Prostate gland (tissue), 2 donors: ENCODE results near the gene DNAJC30. TPM values are rescaled to one million over a fixed set of nuclear protein-coding genes. Genes with fewer than 3 reads are reported as not detected.

Experiments used
- DNase-seq: peaks from one replicate; pipeline ENCODE4 v3.0.0-alpha.2; 2019; ENCODE audit warnings: low spot score
- H3K27ac ChIP-seq, 2 donors: fragments of 200-600 bp; sonication (generic); 2 replicates each; pipeline ENCODE4 v1.5.1; 2017 to 2019
- H3K27me3 ChIP-seq: fragments of 200-600 bp; sonication (generic); replicated peaks from 2 replicates; pipeline ENCODE4 v1.5.1; 2019; ENCODE audit not compliant: insufficient read depth
- H3K36me3 ChIP-seq, 2 donors: fragments of 200-600 bp; sonication (generic); 1 replicate in 1 of 2; 2 replicates in 1 of 2; pipeline versions ENCODE4 v1.5.1 to v1.8.1; 2017 to 2019
- H3K4me1 ChIP-seq: fragments of 200-600 bp; sonication (generic); replicated peaks from 2 replicates; pipeline ENCODE4 v1.5.1; 2019
- H3K4me3 ChIP-seq, 2 donors: fragments of 200-600 bp; sonication (generic); 2 replicates each; pipeline ENCODE4 v1.5.1; 2017 to 2019
- H3K9me3 ChIP-seq: fragments of 200-600 bp; sonication (generic); 2 replicates; pipeline ENCODE4 v1.5.1; 2017
- CTCF ChIP-seq, 4 experiments: fragments of 200-600 bp in 2 of 4; fragments of 450-650 bp in 2 of 4; sonication (generic) in 2 of 4; IDR thresholded peaks; 1 replicate in 3 of 4; 2 replicates in 1 of 4; pipeline ENCODE4 v1.5.1; 2016 to 2019; ENCODE audit warnings: antibody characterized with exemption in 4 of 4, mild to moderate bottlenecking in 2 of 4, moderate library complexity in 2 of 4
- POLR2A ChIP-seq: fragments of 450-650 bp; IDR thresholded peaks from one replicate; pipeline ENCODE4 v1.6.1; 2016; ENCODE audit warnings: antibody characterized with exemption, mild to moderate bottlenecking
- POLR2AphosphoS5 ChIP-seq: sonication (generic); formaldehyde crosslinking; IDR thresholded peaks from one replicate; pipeline ENCODE4 v1.6.1; 2017; ENCODE audit warnings: antibody characterized with exemption
- WGBS: methylation state at CpG from one replicate; pipeline ENCODE4 v1.1.5; 2018; 5-methylcytosine and 5-hydroxymethylcytosine counted together
- intact Hi-C: fragments of 100-400 bp; cut with DNase I; formaldehyde crosslinking; loops from one replicate; pipeline ENCODE4 v1.14.2; 2022
- total RNA-seq, 2 donors: library from RNA; depleted of rRNA; stranded (reverse); fragments of >200 nt; gene quantifications; one replicate each; pipeline ENCODE4 v1.1.0, GENCODE V29; 2016

Gene DNAJC30
- total RNA-seq, 2 donors from 2014 or later: 16.3 to 16.8 TPM

- no peaks in the 10 kb centered on the region for H3K9me3 ChIP-seq
- peak overlapping the region; percentile 58 to 60 for H3K27ac ChIP-seq
- TF ChIP-seq CTCF (IDR thresholded peaks at IDR 0.05) (no peak), POLR2AphosphoS5 (no peak), POLR2A (no peak)
- H3K27me3 ChIP-seq: no peaks in the 10 kb centered on the region
- 19% methylated on average over 58 of the region's 58 CpGs for WGBS
- DNase-seq: no peak
- peaks cover 14% of the 10 kb centered on the region for H3K4me1 ChIP-seq
- no peaks in the 10 kb centered on the region for H3K36me3 ChIP-seq
- intact Hi-C loops: no loop called here
- peak overlapping the region; percentile 75 to 92 for H3K4me3 ChIP-seq
Measured at GRCh38 chr7:73683788-73684693, 788 bp upstream of the DNAJC30 start.

- intact Hi-C loops: no loop called here
- Histone ChIP-seq H3K9me3 (no peaks in the 10 kb centered on the region), H3K27me3 (no peaks in the 10 kb centered on the region), H3K27ac (peak overlapping the region; percentile 60 to 68), H3K4me1 (peaks cover 14% of the 10 kb centered on the region), H3K4me3 (peak overlapping the region; percentile 75 to 92), H3K36me3 (no peaks in the 10 kb centered on the region)
- TF ChIP-seq CTCF (IDR thresholded peaks at IDR 0.05): no peak
- WGBS: under 1% methylated on average over 15 of the region's 33 CpGs
- DNase-seq: no peak
Measured at GRCh38 chr7:73682745-73683055, 553 bp downstream of the DNAJC30 start.

- WGBS: 78% methylated on average over 8 of the region's 8 CpGs
- H3K27ac ChIP-seq: no peak overlapping the region
- H3K36me3 ChIP-seq: no peaks in the 10 kb centered on the region
- H3K9me3 ChIP-seq: no peaks in the 10 kb centered on the region
- peaks cover 14% of the 10 kb centered on the region for H3K4me1 ChIP-seq
- intact Hi-C loops: no loop called here
- TF ChIP-seq POLR2A: no peak
- no peak for TF ChIP-seq CTCF (IDR thresholded peaks at IDR 0.05)
- H3K27me3 ChIP-seq: no peaks in the 10 kb centered on the region
- H3K4me3 ChIP-seq: no peak overlapping the region
- DNase-seq: no peak
Measured at GRCh38 chr7:73681031-73681430, 2.2 kb downstream of the DNAJC30 start.

GRCh38 chr7:73680501-73680900 is 2.8 kb downstream of the DNAJC30 start:
- TF ChIP-seq CTCF (IDR thresholded peaks at IDR 0.05): no peak
- no peak for DNase-seq
- intact Hi-C loops: no loop called here
- Histone ChIP-seq H3K4me3 (no peak overlapping the region), H3K27me3 (no peaks in the 10 kb centered on the region), H3K4me1 (peaks cover 14% of the 10 kb centered on the region), H3K36me3 (no peaks in the 10 kb centered on the region), H3K9me3 (no peaks in the 10 kb centered on the region), H3K27ac (no peak overlapping the region)
- WGBS: 87% methylated on average over 7 of the region's 7 CpGs

- H3K27ac ChIP-seq: no peak overlapping the region
- no peaks in the 10 kb centered on the region for H3K36me3 ChIP-seq
- intact Hi-C loops: no loop called here
Measured at GRCh38 chr7:73679709-73680108, 3.5 kb downstream of the DNAJC30 start.

More at GRCh38 chr7:73679709-73680108, 3.5 kb downstream of the DNAJC30 start:
- no peaks in the 10 kb centered on the region for H3K27me3 ChIP-seq
- no peak for DNase-seq
- 89% methylated on average over 2 of the region's 2 CpGs for WGBS
- H3K9me3 ChIP-seq: no peaks in the 10 kb centered on the region
- H3K4me1 ChIP-seq: peaks cover 14% of the 10 kb centered on the region
- no peak overlapping the region for H3K4me3 ChIP-seq
- TF ChIP-seq POLR2A (no peak), CTCF (IDR thresholded peaks at IDR 0.05) (no peak), POLR2AphosphoS5 (no peak)
